Keratinocyte (primary cell): ENCODE data around the gene FAM227A. TPM values are rescaled to one million over a fixed set of nuclear protein-coding genes. Genes with fewer than 3 reads are reported as not detected.
A peak's percentile ranks its signal among the peaks of the same experiment; 100 is the strongest.

Experiments
- DNase-seq: peaks from one replicate; pipeline ENCODE4 v3.0.0-alpha.2; 2011; ENCODE audit warnings: low read depth, missing footprints, low spot score
- FAIRE-seq: peaks from 2 replicates; lab custom pipeline; 2011; peaks lifted over from hg19 to GRCh38; lab: Jason Lieb, UNC
- H2AFZ ChIP-seq: 2 replicates; pipeline ENCODE4 v1.6.0; 2012; ENCODE audit warnings: low read length, control low read depth, inconsistent platforms; ENCODE audit not compliant: control insufficient read depth
- H3K27ac ChIP-seq: 2 replicates; pipeline ENCODE4 v1.5.1; 2011; ENCODE audit warnings: low read length; ENCODE audit not compliant: control insufficient read depth, insufficient read depth
- H3K27me3 ChIP-seq: 3 replicates; pipeline ENCODE4 v1.6.0; 2011; ENCODE audit warnings: low read length; ENCODE audit not compliant: control insufficient read depth, insufficient read depth; ENCODE audit errors: extremely low read depth
- H3K36me3 ChIP-seq, 2 experiments: 2 replicates in 1 of 2; 3 replicates in 1 of 2; pipeline ENCODE4 v1.5.1; 2011; ENCODE audit warnings: low read length in 2 of 2, mild to moderate bottlenecking in 1 of 2; ENCODE audit not compliant: control insufficient read depth in 2 of 2, insufficient read depth in 2 of 2; ENCODE audit errors: extremely low read depth in 1 of 2
- H3K4me1 ChIP-seq: 3 replicates; pipeline ENCODE4 v1.5.1; 2011; ENCODE audit warnings: low read length; ENCODE audit not compliant: control insufficient read depth, insufficient read depth; ENCODE audit errors: extremely low read depth
- H3K4me2 ChIP-seq: 3 replicates; pipeline ENCODE4 v1.6.0; 2011; ENCODE audit warnings: low read depth, low read length; ENCODE audit not compliant: control insufficient read depth, insufficient read depth; ENCODE audit errors: extremely low read depth
- H3K4me3 ChIP-seq, 3 experiments: fragments of 200-600 bp in 1 of 3; sonication (generic) in 1 of 3; 2 replicates in 2 of 3; 3 replicates in 1 of 3; pipeline ENCODE4 v1.5.1; 2011 to 2016; ENCODE audit warnings: low read length in 3 of 3, mild to moderate bottlenecking in 3 of 3, control low read depth in 2 of 3, inconsistent platforms in 1 of 3, low read depth in 1 of 3, mixed read lengths in 1 of 3, mixed run types in 1 of 3, moderate library complexity in 1 of 3; ENCODE audit not compliant: control insufficient read depth in 2 of 3, insufficient read depth in 2 of 3; ENCODE audit errors: extremely low read depth in 1 of 3
- H3K79me2 ChIP-seq: 2 replicates; pipeline ENCODE4 v1.6.0; 2012; ENCODE audit warnings: low read length; ENCODE audit not compliant: control insufficient read depth, insufficient read depth
- H3K9ac ChIP-seq: 3 replicates; pipeline ENCODE4 v1.6.0; 2011; ENCODE audit warnings: low read length; ENCODE audit not compliant: control insufficient read depth, insufficient read depth; ENCODE audit errors: extremely low read depth
- H3K9me1 ChIP-seq: 3 replicates; pipeline ENCODE4 v1.6.0; 2011; ENCODE audit warnings: low read length; ENCODE audit not compliant: control insufficient read depth, insufficient read depth; ENCODE audit errors: extremely low read depth
- H3K9me3 ChIP-seq: 2 replicates; pipeline ENCODE4 v1.5.1; 2012; ENCODE audit warnings: low read depth, low read length; ENCODE audit not compliant: control insufficient read depth
- H4K20me1 ChIP-seq: 3 replicates; pipeline ENCODE4 v1.6.0; 2011; ENCODE audit warnings: low read length; ENCODE audit not compliant: control insufficient read depth, insufficient read depth; ENCODE audit errors: extremely low read depth
- CTCF ChIP-seq, 3 experiments: IDR thresholded peaks in 1 of 3; conservative IDR thresholded peaks in 1 of 3; optimal IDR thresholded peaks in 1 of 3; 2 replicates in 2 of 3; 3 replicates in 1 of 3; pipeline versions ENCODE3 to v1.5.1; 2011; ENCODE audit warnings: low read length in 3 of 3, mild to moderate bottlenecking in 3 of 3, moderate library complexity in 2 of 3, control low read depth in 1 of 3, inconsistent platforms in 1 of 3; ENCODE audit not compliant: insufficient read depth in 2 of 3; ENCODE audit errors: extremely low read depth in 1 of 3
- EZH2 ChIP-seq: IDR thresholded peaks from one replicate; pipeline ENCODE4 v1.6.1; 2012; ENCODE audit warnings: inconsistent platforms, mild to moderate bottlenecking, low read length, moderate library complexity
- dilution Hi-C: fragments of 300-500 bp; cut with MboI; formaldehyde crosslinking; loops from one replicate; pipeline ENCODE4 v1.7.0; 2020; ENCODE audit warnings: low sequenced_read_pairs; ENCODE audit not compliant: extremely low pct_ligation_motif_present
- polyA minus RNA-seq, 3 experiments: library from RNA; depleted of rRNA, polyadenylated mRNA; stranded (reverse); fragments of >200 nt; gene quantifications; 1 replicate in 1 of 3; 2 replicates in 1 of 3; 3 replicates in 1 of 3; pipeline ENCODE4 v1.2.3, GENCODE V29; 2011
- polyA plus RNA-seq, 5 experiments: library from polyadenylated mRNA; depleted of rRNA in 3 of 5; stranded (reverse) in 3 of 5; stranded (forward) in 1 of 5; unstranded in 1 of 5; fragments of >200 nt; gene quantifications; 1 replicate in 1 of 5; 2 replicates in 3 of 5; 3 replicates in 1 of 5; pipeline versions ENCODE4 v1.2.1 to v1.2.3, GENCODE V29; 2011 to 2012; ENCODE audit warnings: missing spikeins in 2 of 5, low read depth in 1 of 5, low replicate concordance in 1 of 5

The FAM227A gene
- polyA plus RNA-seq (0.54 to 1.1 TPM (median 0.94 TPM) in 3 replicates), polyA minus RNA-seq (0.40 to 7.9 TPM in 2 of 3 replicates, not detected in the other)
- polyA plus RNA-seq (2011; ENCODE audit: low read depth): 0.31 TPM
- 0.12 and 0.17 TPM in 2 replicates for polyA plus RNA-seq (2011; cell fraction: cytosol; rRNA removed)
- 4.1 and 6.7 TPM in 2 replicates for polyA plus RNA-seq (2011; cell fraction: nucleus; rRNA removed)
- polyA plus RNA-seq (2012; ENCODE audit: low replicate concordance): 0.18 and 0.42 TPM in 2 replicates
- polyA minus RNA-seq (2011; cell fraction: cytosol; rRNA and poly(A)+ RNA removed): not detected
- polyA minus RNA-seq (2011; cell fraction: nucleus; rRNA and poly(A)+ RNA removed): 1.5 and 3.5 TPM in 2 replicates

GRCh38 chr22:38656256-38657044 is at the start of gene FAM227A, which contains the start of gene CBY1:
TSS of gene FAM227A (minus strand) at chr22:38656392. CDS start at chr22:38650168, 6,224 bp downstream.
TSS of gene CBY1 (plus strand) at chr22:38656638. CDS start at chr22:38668055, 11,417 bp downstream.
- Histone ChIP-seq H2AFZ (peak within 1 kb of the TSS; percentile 99), H3K9me3 (no peaks in the 10 kb centered on the region), H3K4me3 (peak within 1 kb of the TSS; percentile 63 to 79 (median 73)), H3K27ac (peak within 1 kb of the TSS; percentile 100), H4K20me1 (no peaks in the 10 kb centered on the region), H3K79me2 (peaks cover 11% of the 10 kb centered on the region), H3K36me3 (no peaks in the 10 kb centered on the region), H3K27me3 (no peaks in the 10 kb centered on the region), H3K9me1 (no peaks in the 10 kb centered on the region), H3K4me2 (peak within 1 kb of the TSS; percentile 88), H3K4me1 (peaks cover 11% of the 10 kb centered on the region), H3K9ac (peak within 1 kb of the TSS; percentile 98)
- peak; percentile 69 for FAIRE-seq
- dilution Hi-C loops: no loop called here
- peak; percentile 30 for DNase-seq
- TF ChIP-seq EZH2 (no peak), CTCF (optimal IDR thresholded peaks at IDR 0.05 in 1 of 3, IDR thresholded peaks at IDR 0.05 in 1 of 3, conservative IDR thresholded peaks at IDR 0.05 in 1 of 3; ENCODE audit: extremely low read depth in 1 of 3, insufficient read depth in 2 of 3, low read length in 3 of 3) (no peak)

- DNase-seq (peak; percentile 100), FAIRE-seq (peak; percentile 98)
- Histone ChIP-seq H3K27ac (peak within 1 kb of the TSS; percentile 94), H3K9me3 (no peaks in the 10 kb centered on the region), H3K9ac (peak within 1 kb of the TSS; percentile 93), H3K79me2 (peaks cover 45% of the 10 kb centered on the region), H3K36me3 (peaks cover 0 to 7% of the 10 kb centered on the region in 2 experiments), H3K27me3 (no peaks in the 10 kb centered on the region), H3K4me1 (peaks cover 26% of the 10 kb centered on the region), H3K4me2 (peak within 1 kb of the TSS; percentile 98), H2AFZ (peak within 1 kb of the TSS; percentile 80), H4K20me1 (peaks cover 4% of the 10 kb centered on the region), H3K9me1 (peaks cover 6% of the 10 kb centered on the region), H3K4me3 (peak within 1 kb of the TSS; percentile 88 to 99 (median 89))
- dilution Hi-C loops: no loop called here
- no peak for TF ChIP-seq CTCF (optimal IDR thresholded peaks at IDR 0.05 in 1 of 3, IDR thresholded peaks at IDR 0.05 in 1 of 3, conservative IDR thresholded peaks at IDR 0.05 in 1 of 3; ENCODE audit: extremely low read depth in 1 of 3, insufficient read depth in 2 of 3, low read length in 3 of 3)
- TF ChIP-seq EZH2: no peak
Observed at GRCh38 chr22:38705235-38706100, 49.3 kb upstream of the FAM227A start, which contains the start of gene GTPBP1. TSS of gene GTPBP1 (plus strand) at chr22:38705944. CDS start at chr22:38705956, 12 bp downstream.
